Heart left ventricle (tissue), 13 donors: ENCODE results near the gene TRPM8.

Experiments
- POLR2A ChIP-seq, 2 donors: fragments of 450-650 bp; IDR thresholded peaks; one replicate each; pipeline ENCODE4 v1.6.1; 2017; ENCODE audit warnings: antibody characterized with exemption in 2 of 2, mild to moderate bottlenecking in 2 of 2, moderate library complexity in 2 of 2
- TF ChIP-seq, protein P1 (sequence below), 12 donors: fragments of 200-600 bp; sonication (generic) in 4 of 12; IDR thresholded peaks; one replicate each; pipeline versions ENCODE4 v1.5.0 to v1.8.0; 2018 to 2022; ENCODE audit warnings: antibody characterized with exemption in 12 of 12, mild to moderate bottlenecking in 5 of 12
- donor health status: ischemic (EF 13 %, LVEDD 7.1; RV severe dilation, severe dysfunction).
- donor health status: DM: no; HTN: yes; CAD: no.
- donor health status: DM: no; HTN: no; CAD: no.
- donor health status: ischemic (EF 25% LVEDD 6.9; RV normal size, moderate dysfunction).
- donor health status: ischemic (EF 25% LVEDD 5.7; RV mildly dilated, moderate dysfunction).
- donor health status: ischemic (EF 35%, LVEDD 5.7; RV mildly dilated, moderate dysfunction).
- donor health status: nonischemic (EF 11% LVEDD 7.7; RV severe dilation, severe dysfunction).
- donor health status: DM: yes; HTN: yes; CAD: no.
- donor health status: PGD.
- donor health status: ischemic (EF 29% LVEDD 5.4; RV normal size, mild dysfunction).
- donor health status: nonischemic (EF 23%, LVEDD 6.1; RV moderate dilation, normal function).

DNA sequence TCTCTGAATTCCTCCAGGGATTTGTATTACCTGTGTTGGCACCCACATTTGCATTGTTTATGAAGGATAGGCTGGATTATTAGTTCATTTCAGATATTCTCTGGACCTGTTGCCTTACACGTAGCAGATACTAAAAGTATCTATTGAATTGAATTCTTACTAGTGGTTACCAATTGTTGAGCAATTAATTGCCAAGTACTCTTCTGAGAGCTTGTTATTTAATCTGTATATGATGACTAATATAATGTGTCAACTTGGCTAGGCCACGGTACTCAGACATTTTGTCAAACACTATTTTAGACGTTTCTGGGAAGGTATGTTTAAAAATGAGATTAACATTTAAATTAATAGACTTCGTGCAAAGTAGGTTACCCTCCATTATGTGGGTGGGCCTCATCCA is 130.9 kb downstream of the TRPM8 start:
- no peak for TF ChIP-seq POLR2A (IDR thresholded peaks at IDR 0.05)
- TF ChIP-seq, protein P1, sequence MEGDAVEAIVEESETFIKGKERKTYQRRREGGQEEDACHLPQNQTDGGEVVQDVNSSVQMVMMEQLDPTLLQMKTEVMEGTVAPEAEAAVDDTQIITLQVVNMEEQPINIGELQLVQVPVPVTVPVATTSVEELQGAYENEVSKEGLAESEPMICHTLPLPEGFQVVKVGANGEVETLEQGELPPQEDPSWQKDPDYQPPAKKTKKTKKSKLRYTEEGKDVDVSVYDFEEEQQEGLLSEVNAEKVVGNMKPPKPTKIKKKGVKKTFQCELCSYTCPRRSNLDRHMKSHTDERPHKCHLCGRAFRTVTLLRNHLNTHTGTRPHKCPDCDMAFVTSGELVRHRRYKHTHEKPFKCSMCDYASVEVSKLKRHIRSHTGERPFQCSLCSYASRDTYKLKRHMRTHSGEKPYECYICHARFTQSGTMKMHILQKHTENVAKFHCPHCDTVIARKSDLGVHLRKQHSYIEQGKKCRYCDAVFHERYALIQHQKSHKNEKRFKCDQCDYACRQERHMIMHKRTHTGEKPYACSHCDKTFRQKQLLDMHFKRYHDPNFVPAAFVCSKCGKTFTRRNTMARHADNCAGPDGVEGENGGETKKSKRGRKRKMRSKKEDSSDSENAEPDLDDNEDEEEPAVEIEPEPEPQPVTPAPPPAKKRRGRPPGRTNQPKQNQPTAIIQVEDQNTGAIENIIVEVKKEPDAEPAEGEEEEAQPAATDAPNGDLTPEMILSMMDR (IDR thresholded peaks at IDR 0.05): no peak
